Pancreas (tissue), 10 donors: ENCODE measurements around the gene SUPT5H. TPM values are rescaled to one million over a fixed set of nuclear protein-coding genes. Genes with fewer than 3 reads are reported as not detected.
A peak's percentile ranks its signal among the peaks of the same experiment; 100 is the strongest.

Source experiments
- ATAC-seq, 4 donors: fragments of 200-7000 bp; cut with Tn5 transposase; one replicate each; pipeline versions ENCODE4 v1.8.0 to v1.9.1; 2020; ENCODE audit warnings: mild to moderate bottlenecking in 4 of 4, moderate library complexity in 4 of 4
- DNase-seq, 6 donors: peaks; one replicate each; pipeline ENCODE4 v3.0.0-alpha.2; 2020
- FAIRE-seq: peaks from 2 replicates; lab custom pipeline; 2012; peaks lifted over from hg19 to GRCh38; lab: Jason Lieb, UNC
- H3K27ac ChIP-seq, 4 donors: fragments of 200-600 bp; sonication (generic); 1 replicate in 3 of 4; 2 replicates in 1 of 4; pipeline versions ENCODE4 v1.5.0 to v1.8.0; 2020
- H3K27me3 ChIP-seq, 4 donors: fragments of 200-600 bp; one replicate each; pipeline ENCODE4 v1.8.0; 2021
- H3K36me3 ChIP-seq, 3 donors: fragments of 200-600 bp; sonication (generic) in 1 of 3; one replicate each; pipeline versions ENCODE4 v1.5.0 to v1.8.0; 2020 to 2021
- H3K4me1 ChIP-seq, 3 donors: fragments of 200-600 bp; one replicate each; pipeline ENCODE4 v1.8.0; 2021
- H3K4me3 ChIP-seq, 4 donors: fragments of 200-600 bp; sonication (generic) in 2 of 4; one replicate each; pipeline versions ENCODE4 v1.5.0 to v1.8.0; 2020 to 2021
- H3K9me3 ChIP-seq, 4 donors: fragments of 200-600 bp; one replicate each; pipeline ENCODE4 v1.8.0; 2021
- WGBS, 2 donors: extraction: QIAGEN DNeasy Blood & Tissue Kit; methylation state at CpG; one replicate each; pipeline ENCODE4 v1.1.7; 2013; 5-methylcytosine and 5-hydroxymethylcytosine counted together
- intact Hi-C, 3 donors: fragments of 100-400 bp; cut with DNase I; formaldehyde crosslinking; loops; one replicate each; pipeline versions ENCODE4 v1.11.1 to v1.14.2; 2022
- polyA plus RNA-seq, 2 donors: library from polyadenylated mRNA; stranded (reverse); fragments of 200-250 nt; gene quantifications; one replicate each; pipeline ENCODE4 v1.2.3, GENCODE V29; 2013
- total RNA-seq, 6 donors: library from RNA; stranded (reverse); fragmentation: NEBNext Ultra II Directional in 4 of 6; extraction: Animal tissue kit (Norgen Biotek cat#: 25700) in 4 of 6; gene quantifications; one replicate each; pipeline versions ENCODE4 v1.2.1 to v1.2.4, GENCODE V29; 2021 to 2023
- TF ChIP-seq, protein P1 (sequence below), 4 donors: fragments of 200-600 bp; sonication (generic) in 3 of 4; IDR thresholded peaks; one replicate each; pipeline versions ENCODE4 v1.5.0 to v1.8.0; 2021; ENCODE audit warnings: antibody characterized with exemption in 4 of 4
- donor health status: healthy with polysubstance abuse.
- donor health status: DM: no; HTN: no; CAD: no; lungs with moderate emphysema.
- donor health status: DM: no; HTN: no; CAD: no.
- donor health status: control.
- donor health status: control.
- donor health status: Bipolar disorder and iron deficiency.
- donor health status: DM: yes; HTN: yes; CAD: no.
- donor health status: DM: no; HTN: no; CAD: no.
- donor health status: DM: no; HTN: no; CAD: no.
- donor health status: DM: yes; HTN: yes; CAD: no.

The SUPT5H gene
- total and polyA plus RNA-seq, 8 donors: 49.3 to 229 (median 60.7) TPM

DNA sequence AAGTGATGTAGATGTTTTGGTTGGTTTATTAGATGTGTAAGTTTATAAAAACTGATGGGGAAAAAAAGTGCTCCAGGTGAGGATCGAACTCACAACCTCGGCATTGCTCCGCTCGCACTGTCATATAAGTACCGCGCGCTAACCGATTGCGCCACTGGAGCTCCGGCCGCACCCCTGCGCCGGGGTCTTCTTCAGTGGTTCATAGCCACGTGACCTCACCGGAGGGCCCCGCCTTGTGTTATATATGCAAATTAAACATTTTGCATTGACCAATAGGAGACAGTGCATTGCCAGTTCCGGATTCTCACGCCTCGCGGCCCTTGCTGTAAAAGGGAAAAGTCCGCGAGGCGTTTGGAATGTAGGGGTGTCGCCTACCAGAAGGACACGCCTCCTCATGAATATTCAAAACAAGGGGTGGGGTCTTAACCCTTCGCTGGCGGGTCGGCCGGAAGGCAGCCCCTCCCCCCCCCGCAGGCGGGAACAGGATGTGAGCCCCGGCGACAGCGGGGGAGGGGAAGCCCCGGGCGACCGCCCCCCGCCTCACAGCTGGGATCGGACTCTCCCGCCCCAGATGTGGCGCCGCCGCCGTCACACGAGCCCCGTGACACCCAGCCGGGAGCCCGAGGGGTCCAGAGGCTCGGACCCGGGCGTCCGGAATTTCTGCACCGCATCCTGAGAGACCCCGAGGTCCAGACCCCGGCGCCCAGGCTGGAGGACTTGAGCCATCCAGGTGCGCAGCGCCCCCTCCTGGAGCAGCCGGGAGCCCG is 33.1 kb upstream of the SUPT5H start, which contains the start of gene PLEKHG2:
PLEKHG2 (plus strand) TSS at position 570 of the 767 bp plus-strand sequence. CDS start 1,418 bp downstream, outside the sequence.
- ATAC-seq (peak; percentile 63 to 71 (median 68)), FAIRE-seq (peak; percentile 98), DNase-seq (peak; percentile 94 to 98 (median 96))
- Histone ChIP-seq H3K27me3 (no peaks in the 10 kb centered on the region), H3K4me3 (peak within 1 kb of the TSS; percentile 60 to 96 (median 74)), H3K9me3 (no peaks in the 10 kb centered on the region), H3K27ac (peak within 1 kb of the TSS; percentile 89 to 99 (median 94)), H3K4me1 (peaks cover 12 to 20% (median 15%) of the 10 kb centered on the region in 3 donors), H3K36me3 (peaks cover 0 to 5% (median 0%) of the 10 kb centered on the region in 3 donors)
- TF ChIP-seq, protein P1, sequence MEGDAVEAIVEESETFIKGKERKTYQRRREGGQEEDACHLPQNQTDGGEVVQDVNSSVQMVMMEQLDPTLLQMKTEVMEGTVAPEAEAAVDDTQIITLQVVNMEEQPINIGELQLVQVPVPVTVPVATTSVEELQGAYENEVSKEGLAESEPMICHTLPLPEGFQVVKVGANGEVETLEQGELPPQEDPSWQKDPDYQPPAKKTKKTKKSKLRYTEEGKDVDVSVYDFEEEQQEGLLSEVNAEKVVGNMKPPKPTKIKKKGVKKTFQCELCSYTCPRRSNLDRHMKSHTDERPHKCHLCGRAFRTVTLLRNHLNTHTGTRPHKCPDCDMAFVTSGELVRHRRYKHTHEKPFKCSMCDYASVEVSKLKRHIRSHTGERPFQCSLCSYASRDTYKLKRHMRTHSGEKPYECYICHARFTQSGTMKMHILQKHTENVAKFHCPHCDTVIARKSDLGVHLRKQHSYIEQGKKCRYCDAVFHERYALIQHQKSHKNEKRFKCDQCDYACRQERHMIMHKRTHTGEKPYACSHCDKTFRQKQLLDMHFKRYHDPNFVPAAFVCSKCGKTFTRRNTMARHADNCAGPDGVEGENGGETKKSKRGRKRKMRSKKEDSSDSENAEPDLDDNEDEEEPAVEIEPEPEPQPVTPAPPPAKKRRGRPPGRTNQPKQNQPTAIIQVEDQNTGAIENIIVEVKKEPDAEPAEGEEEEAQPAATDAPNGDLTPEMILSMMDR (IDR thresholded peaks at IDR 0.05): peak in 3 of 4 donors; percentile 59 to 76 (median 69)
- WGBS, 2 donors: 0% methylated on average over 52 to 60 of the region's 60 CpGs
- intact Hi-C loops: no loop called here

GRCh38 chr19:39412867-39413271 is 32.5 kb upstream of the SUPT5H start:
- intact Hi-C loops: no loop called here
- Histone ChIP-seq H3K4me3 (peak overlapping the region; percentile 60 to 96 (median 74)), H3K36me3 (peaks cover 0 to 5% (median 0%) of the 10 kb centered on the region in 3 donors), H3K9me3 (no peaks in the 10 kb centered on the region), H3K27me3 (no peaks in the 10 kb centered on the region), H3K4me1 (peaks cover 12 to 20% (median 15%) of the 10 kb centered on the region in 3 donors), H3K27ac (peak overlapping the region; percentile 31 to 74 (median 57))
- WGBS, 2 donors: 1 to 2% methylated on average over 24 of the region's 24 CpGs
- FAIRE-seq (no peak), ATAC-seq (no peak), DNase-seq (peak in 2 of 6 donors; percentile 51 to 56)
- TF ChIP-seq, protein P1 (IDR thresholded peaks at IDR 0.05): peak in 3 of 4 donors; percentile 10 to 89 (median 20)

- intact Hi-C loops: no loop called here
- WGBS, 2 donors: 5 to 7% methylated on average over 21 to 54 of the region's 54 CpGs
- Histone ChIP-seq H3K36me3 (peaks cover 0 to under 1% (median 0%) of the 10 kb centered on the region in 3 donors), H3K9me3 (no peaks in the 10 kb centered on the region), H3K27ac (peak overlapping the region; percentile 31 to 74 (median 57)), H3K4me1 (peaks cover 12 to 18% (median 15%) of the 10 kb centered on the region in 3 donors), H3K27me3 (no peaks in the 10 kb centered on the region), H3K4me3 (peak overlapping the region; percentile 60 to 96 (median 74))
- ATAC-seq (no peak), FAIRE-seq (no peak), DNase-seq (peak in 5 of 6 donors; percentile 47 to 85 (median 72))
- TF ChIP-seq, protein P1 (IDR thresholded peaks at IDR 0.05): no peak
Measured at GRCh38 chr19:39413272-39413910, 32.0 kb upstream of the SUPT5H start.

DNA sequence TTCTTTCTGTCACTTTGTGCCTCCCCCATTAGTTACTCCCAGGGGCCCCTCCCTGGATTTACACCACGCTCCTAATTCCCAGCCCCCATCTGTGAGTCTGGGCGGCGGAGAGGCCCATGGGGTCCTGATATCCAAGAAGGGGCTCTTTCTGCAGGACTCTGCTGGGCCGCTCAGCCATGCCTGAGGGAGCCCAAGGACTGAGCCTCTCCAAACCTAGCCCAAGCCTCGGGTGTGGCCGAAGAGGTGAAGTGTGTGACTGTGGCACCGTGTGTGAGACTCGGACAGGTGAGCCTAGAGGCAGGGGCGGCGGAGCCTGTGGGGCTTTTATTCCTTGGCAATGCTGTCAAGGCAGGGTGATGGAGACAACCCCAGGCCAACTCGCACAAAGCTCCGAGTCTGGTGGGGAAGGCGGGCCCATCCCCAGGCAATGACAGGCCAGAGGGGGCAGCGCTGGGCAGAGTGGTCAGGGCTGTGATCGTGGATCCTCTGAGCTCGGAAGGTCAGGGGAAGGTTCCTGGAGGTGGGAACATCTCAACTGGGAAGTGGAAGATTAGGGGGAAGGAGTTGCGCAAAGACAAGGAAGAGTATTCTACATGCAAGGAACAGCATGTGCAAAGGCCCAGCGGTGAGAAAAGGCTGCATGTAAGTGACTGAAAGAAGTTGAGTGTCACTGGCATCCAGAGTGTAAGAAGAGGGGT is 31.3 kb upstream of the SUPT5H start:
- ATAC-seq: no peak
- peak in 2 of 6 donors; percentile 55 to 56 for DNase-seq
- no peaks in the 10 kb centered on the region for H3K36me3 ChIP-seq
- H3K9me3 ChIP-seq: no peaks in the 10 kb centered on the region
- intact Hi-C loops: no loop called here
- H3K4me1 ChIP-seq: peaks cover 12 to 15% (median 14%) of the 10 kb centered on the region in 3 donors
- H3K4me3 ChIP-seq: peak overlapping the region in 2 of 4 donors; percentile 70 to 96
- no peaks in the 10 kb centered on the region for H3K27me3 ChIP-seq
- TF ChIP-seq, protein P1 (IDR thresholded peaks at IDR 0.05): no peak
- WGBS, 2 donors: 64 to 67% methylated on average over 18 of the region's 18 CpGs
- FAIRE-seq: no peak
- H3K27ac ChIP-seq: peak overlapping the region in 2 of 4 donors; percentile 51 to 74
